WTC11 (cell line): ENCODE data around the gene KLHL33. TPM values are rescaled to one million over a fixed set of nuclear protein-coding genes. Genes with fewer than 3 reads are reported as not detected.
A peak's percentile ranks its signal among the peaks of the same experiment; 100 is the strongest.

Source experiments
- ATAC-seq: fragments of 200-7000 bp; cut with Tn5 transposase; 2 replicates; pipeline ENCODE4 v1.10.0; 2021; ENCODE audit warnings: mild to moderate bottlenecking, moderate library complexity
- CTCF ChIA-PET: fragments of 300-600 bp; sonication (Branson Sonifier 250); formaldehyde crosslinking; loops from one replicate; lab custom pipeline; 2021; ENCODE audit warnings: antibody characterized with exemption; lab: Charles Lee
- POLR2A ChIA-PET: fragments of 350-600 bp; sonication (Branson Sonifier 250); formaldehyde crosslinking; loops from one replicate; lab custom pipeline; 2021; ENCODE audit warnings: antibody characterized with exemption; lab: Charles Lee
- DNase-seq: peaks from one replicate; pipeline ENCODE4 v3.0.0; 2021; ENCODE audit warnings: low spot score
- H3K27ac Mint-ChIP-seq: 2 replicates; pipeline ENCODE4 v1.8.0; 2021; ENCODE audit warnings: mixed read lengths
- H3K27me3 Mint-ChIP-seq: 2 replicates; pipeline ENCODE4 v1.8.0; 2021; ENCODE audit warnings: low read depth, mild to moderate bottlenecking, moderate library complexity, mixed read lengths
- H3K36me3 Mint-ChIP-seq: 2 replicates; pipeline ENCODE4 v1.8.0; 2021; ENCODE audit warnings: mixed read lengths
- H3K4me1 Mint-ChIP-seq: 2 replicates; pipeline ENCODE4 v1.8.0; 2022; ENCODE audit warnings: mixed read lengths
- H3K4me3 Mint-ChIP-seq: 2 replicates; pipeline ENCODE4 v1.8.0; 2021; ENCODE audit warnings: mild to moderate bottlenecking, moderate library complexity, mixed read lengths
- H3K9me3 Mint-ChIP-seq: 2 replicates; pipeline ENCODE4 v1.8.0; 2021; ENCODE audit warnings: mixed read lengths
- AFF4 ChIP-seq: sonication (generic); formaldehyde crosslinking; IDR thresholded peaks from 2 replicates; pipeline ENCODE4 v1.8.1; 2023; ENCODE audit warnings: mild to moderate bottlenecking, missing genetic modification reagents, borderline replicate concordance
- ATF1 ChIP-seq: sonication (generic); formaldehyde crosslinking; IDR thresholded peaks from 2 replicates; pipeline ENCODE4 v1.8.1; 2023; ENCODE audit warnings: mild to moderate bottlenecking, moderate library complexity, missing genetic modification reagents
- CTCF ChIP-seq: fragments of 200-600 bp; IDR thresholded peaks from 2 replicates; pipeline ENCODE4 v1.8.0; 2022; ENCODE audit warnings: antibody characterized with exemption
- FOXJ3 ChIP-seq: sonication (generic); formaldehyde crosslinking; IDR thresholded peaks from 2 replicates; pipeline ENCODE4 v1.9.0; 2021; ENCODE audit warnings: missing genetic modification reagents, mild to moderate bottlenecking, borderline replicate concordance
- GRHL2 ChIP-seq: fragments of 250-450 bp; sonication (Bioruptor Pico); IDR thresholded peaks from 2 replicates; pipeline ENCODE4 v1.8.0; 2022; ENCODE audit warnings: mild to moderate bottlenecking, moderate library complexity; ENCODE audit not compliant: insufficient replicate concordance, severe bottlenecking
- HMGXB4 ChIP-seq: sonication (generic); formaldehyde crosslinking; IDR thresholded peaks from 2 replicates; pipeline ENCODE4 v1.8.1; 2023; ENCODE audit warnings: mild to moderate bottlenecking, moderate library complexity, missing genetic modification reagents
- MLX ChIP-seq: sonication (generic); formaldehyde crosslinking; IDR thresholded peaks from 2 replicates; pipeline ENCODE4 v1.8.1; 2023; ENCODE audit warnings: mild to moderate bottlenecking, missing genetic modification reagents, moderate library complexity
- NFE2L1 ChIP-seq: sonication (generic); formaldehyde crosslinking; IDR thresholded peaks from 2 replicates; pipeline ENCODE4 v1.8.1; 2023; ENCODE audit warnings: missing genetic modification reagents
- PREB ChIP-seq: sonication (generic); formaldehyde crosslinking; IDR thresholded peaks from 2 replicates; pipeline ENCODE4 v1.8.1; 2022; ENCODE audit warnings: mild to moderate bottlenecking, missing genetic modification reagents, moderate library complexity, borderline replicate concordance
- RELA ChIP-seq: sonication (generic); formaldehyde crosslinking; IDR thresholded peaks from 2 replicates; pipeline ENCODE4 v1.8.1; 2022; ENCODE audit warnings: missing genetic modification reagents, mild to moderate bottlenecking, borderline replicate concordance
- TCF7 ChIP-seq: sonication (generic); formaldehyde crosslinking; IDR thresholded peaks from 2 replicates; pipeline ENCODE4 v1.8.0; 2022; ENCODE audit warnings: mild to moderate bottlenecking, low read depth, missing genetic modification reagents, moderate library complexity
- ZNF121 ChIP-seq: sonication (generic); formaldehyde crosslinking; IDR thresholded peaks from 2 replicates; pipeline ENCODE4 v1.8.0; 2023; ENCODE audit warnings: missing genetic modification reagents
- ZNF138 ChIP-seq: sonication (generic); formaldehyde crosslinking; conservative IDR thresholded peaks from 2 replicates; pipeline ENCODE4 v1.8.1; 2022; ENCODE audit warnings: mild to moderate bottlenecking, moderate library complexity, missing genetic modification reagents
- ZNF396 ChIP-seq: fragments of 250-450 bp; sonication (Bioruptor Pico); IDR thresholded peaks from 2 replicates; pipeline ENCODE4 v1.8.0; 2021; ENCODE audit warnings: mild to moderate bottlenecking, moderate library complexity, borderline replicate concordance
- ZNF416 ChIP-seq: fragments of 250-450 bp; sonication (Bioruptor Pico); IDR thresholded peaks from 2 replicates; pipeline ENCODE4 v1.9.0; 2021; ENCODE audit warnings: mild to moderate bottlenecking, inconsistent platforms
- total RNA-seq: library from RNA; stranded (reverse); gene quantifications from 3 replicates; pipeline ENCODE4 v1.2.3, GENCODE V29; 2021
- TF ChIP-seq, protein P1 (sequence below): sonication (generic); formaldehyde crosslinking; IDR thresholded peaks from 2 replicates; pipeline ENCODE4 v1.8.0; 2022; ENCODE audit warnings: mild to moderate bottlenecking, missing genetic modification reagents

KLHL33 gene
- total RNA-seq, 1 experiment from 2014 or later: 0.17 TPM

GRCh38 chr14:20416223-20416622 is 19.7 kb downstream of the KLHL33 start (continued):
- TF ChIP-seq HMGXB4 (CRISPR knock-in tag) (no peak), AFF4 (no peak), ZNF416 (no peak), ZNF138 (CRISPR knock-in tag) (no peak), ATF1 (CRISPR knock-in tag) (no peak), TCF7 (CRISPR knock-in tag) (no peak), MLX (no peak), ZNF396 (no peak), PREB (no peak)

- no peaks in the 10 kb centered on the region; the same call in 1 of the 2 replicates for H3K27me3 Mint-ChIP-seq
These were observed 20.2 kb downstream of the KLHL33 start for GRCh38 chr14:20415782-20416206.

GRCh38 chr14:20413744-20414082 is 22.3 kb downstream of the KLHL33 start:
- Mint-ChIP-seq H3K27ac (peak overlapping the region; percentile 95), H3K4me3 (peak overlapping the region; percentile 87), H3K4me1 (peaks cover 16% of the 10 kb centered on the region), H3K36me3 (no peaks in the 10 kb centered on the region), H3K9me3 (no peaks in the 10 kb centered on the region), H3K27me3 (no peaks in the 10 kb centered on the region)
- no peak for ATAC-seq
- DNase-seq: no peak
- ChIA-PET POLR2A (interaction anchor here (0.7 to 1.8 kb wide), 2 partner anchors 41 to 70 kb away, joined by 3 to 23 read pairs; partner anchors contain the start of genes APEX1, OSGEP and PARP2), CTCF (interaction anchor here (0.6 to 2.2 kb wide), 4 partner anchors 58 to 199 kb away, joined by 3 to 9 read pairs (median 4); partner anchors contain the start of gene PARP2)
- TF ChIP-seq RELA (CRISPR knock-in tag) (no peak), PREB (no peak), FOXJ3 (CRISPR knock-in tag) (no peak), NFE2L1 (CRISPR knock-in tag) (no peak), ZNF121 (CRISPR knock-in tag) (no peak)
- TF ChIP-seq, protein P1, sequence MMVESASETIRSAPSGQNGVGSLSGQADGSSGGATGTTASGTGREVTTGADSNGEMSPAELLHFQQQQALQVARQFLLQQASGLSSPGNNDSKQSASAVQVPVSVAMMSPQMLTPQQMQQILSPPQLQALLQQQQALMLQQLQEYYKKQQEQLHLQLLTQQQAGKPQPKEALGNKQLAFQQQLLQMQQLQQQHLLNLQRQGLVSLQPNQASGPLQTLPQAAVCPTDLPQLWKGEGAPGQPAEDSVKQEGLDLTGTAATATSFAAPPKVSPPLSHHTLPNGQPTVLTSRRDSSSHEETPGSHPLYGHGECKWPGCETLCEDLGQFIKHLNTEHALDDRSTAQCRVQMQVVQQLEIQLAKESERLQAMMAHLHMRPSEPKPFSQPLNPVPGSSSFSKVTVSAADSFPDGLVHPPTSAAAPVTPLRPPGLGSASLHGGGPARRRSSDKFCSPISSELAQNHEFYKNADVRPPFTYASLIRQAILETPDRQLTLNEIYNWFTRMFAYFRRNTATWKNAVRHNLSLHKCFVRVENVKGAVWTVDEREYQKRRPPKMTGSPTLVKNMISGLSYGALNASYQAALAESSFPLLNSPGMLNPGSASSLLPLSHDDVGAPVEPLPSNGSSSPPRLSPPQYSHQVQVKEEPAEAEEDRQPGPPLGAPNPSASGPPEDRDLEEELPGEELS (CRISPR knock-in tag): no peak

More at GRCh38 chr14:20415782-20416206, 20.2 kb downstream of the KLHL33 start:
- peaks cover 18% of the 10 kb centered on the region for H3K4me1 Mint-ChIP-seq
- no peaks in the 10 kb centered on the region for H3K9me3 Mint-ChIP-seq
- ATAC-seq: peak; percentile 56
- no peak overlapping the region for H3K27ac Mint-ChIP-seq
- ChIA-PET CTCF (interaction anchor here (0.8 to 2.4 kb wide), 32 partner anchors 9 to 244 kb away, joined by 3 to 21 read pairs (median 4); partner anchors contain the start of genes APEX1, KLHL33, PARP2 and PIP4P1), POLR2A (interaction anchor here (0.8 kb wide), 1 partner anchor 73 kb away, joined by 13 read pairs; the partner anchor contains the start of gene PARP2)
- TF ChIP-seq CTCF: peak; percentile 33
- TF ChIP-seq GRHL2: no peak
- H3K36me3 Mint-ChIP-seq: no peaks in the 10 kb centered on the region
- H3K4me3 Mint-ChIP-seq: no peak overlapping the region
- DNase-seq: no peak
